IPS-15b (cell line): ENCODE results near the gene ENTPD6.
"Not testable (repeated sequence)": the region's sequence is repeated elsewhere in the genome, so short reads cannot be mapped to it uniquely, and the experiment has no call there.

Experiments used
- H3K27me3 ChIP-seq: one replicate; pipeline ENCODE4 v1.6.1; 2013; ENCODE audit warnings: low read length; ENCODE audit not compliant: control insufficient read depth, insufficient read depth
- H3K36me3 ChIP-seq: one replicate; pipeline ENCODE4 v1.6.1; 2013; ENCODE audit warnings: low read length; ENCODE audit not compliant: control insufficient read depth, insufficient read depth
- H3K4me1 ChIP-seq: one replicate; pipeline ENCODE4 v1.6.1; 2013; ENCODE audit warnings: mild to moderate bottlenecking, low read length; ENCODE audit not compliant: control insufficient read depth, insufficient read depth
- H3K4me3 ChIP-seq: one replicate; pipeline ENCODE4 v1.5.1; 2013; ENCODE audit warnings: low read depth, low read length
- H3K9ac ChIP-seq: one replicate; pipeline ENCODE4 v1.6.1; 2013; ENCODE audit warnings: low read depth, mild to moderate bottlenecking, low read length
- H3K9me3 ChIP-seq: one replicate; pipeline ENCODE4 v1.6.1; 2013; ENCODE audit warnings: mild to moderate bottlenecking, low read length; ENCODE audit not compliant: control insufficient read depth, insufficient read depth

ENTPD6 gene

GRCh38 chr20:25195014-25195961 lies at the start of gene ENTPD6:
Gene ENTPD6, plus strand, starts transcription at chr20:25195712. Its CDS starts 10,825 bp downstream, at chr20:25206537.
- H3K9me3 ChIP-seq, result no peaks in the 10 kb centered on the region
- no peaks in the 10 kb centered on the region for H3K36me3 ChIP-seq
- H3K27me3 ChIP-seq, result peaks cover 8% of the 10 kb centered on the region
- peak within 1 kb of the TSS; percentile 84 for H3K4me3 ChIP-seq
- H3K9ac ChIP-seq, result peak within 1 kb of the TSS; percentile 61
- H3K4me1 ChIP-seq, result peaks cover 5% of the 10 kb centered on the region

- H3K36me3 ChIP-seq, result no peaks in the 10 kb centered on the region
- H3K27me3 ChIP-seq, result peaks cover 24% of the 10 kb centered on the region
- no peak overlapping the region for H3K9ac ChIP-seq
- H3K4me3 ChIP-seq, result no peak overlapping the region
- no peaks in the 10 kb centered on the region for H3K9me3 ChIP-seq
- H3K4me1 ChIP-seq, result no peaks in the 10 kb centered on the region
Measured at GRCh38 chr20:25146976-25147375, 48.5 kb upstream of the ENTPD6 start.

- Histone ChIP-seq H3K27me3 (peaks cover 27% of the 10 kb centered on the region), H3K9ac (no peak overlapping the region), H3K4me1 (no peaks in the 10 kb centered on the region), H3K36me3 (no peaks in the 10 kb centered on the region), H3K4me3 (no peak overlapping the region), H3K9me3 (no peaks in the 10 kb centered on the region)
Measured at GRCh38 chr20:25147716-25148115, 47.8 kb upstream of the ENTPD6 start.

DNA sequence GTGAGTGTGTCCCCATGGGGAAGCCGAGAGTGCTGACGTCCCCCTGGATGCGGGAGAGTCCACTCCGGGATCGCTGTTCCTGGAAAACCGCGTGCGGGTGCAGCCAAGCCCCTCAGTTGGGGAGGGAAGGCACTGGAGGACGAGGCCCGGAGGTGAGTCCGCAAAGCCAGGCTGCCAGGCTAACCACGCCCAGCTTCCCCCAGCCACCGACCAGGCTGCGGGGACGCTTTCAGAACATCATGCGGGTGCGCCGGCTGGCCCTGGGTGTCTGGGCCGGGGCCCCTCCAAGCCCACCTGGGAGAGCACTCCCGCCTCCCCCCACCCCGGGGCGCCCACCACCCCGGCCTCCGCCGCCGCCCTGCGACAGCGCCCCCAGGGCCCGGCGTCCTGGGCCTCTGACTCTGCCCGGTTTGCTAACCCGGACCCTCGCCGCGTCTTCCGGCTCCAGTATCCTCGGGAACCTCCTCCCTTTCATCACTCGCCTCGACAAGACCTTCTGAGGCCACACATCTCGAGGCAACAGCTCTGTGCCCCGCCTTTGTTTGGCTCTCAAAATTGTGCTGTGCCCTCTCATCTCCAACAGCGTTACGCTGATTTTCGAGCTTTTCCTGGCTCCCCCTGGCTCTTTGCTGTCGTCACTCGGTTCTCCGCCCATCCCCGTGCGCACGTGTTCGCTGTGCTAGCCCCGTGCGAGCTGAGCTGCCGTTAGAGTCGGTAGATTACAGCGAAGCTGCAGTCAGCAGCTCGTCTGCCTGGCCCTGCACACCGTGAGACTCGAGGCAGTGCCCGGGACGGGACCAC lies 47.1 kb upstream of the ENTPD6 start:
- Histone ChIP-seq H3K4me1 (no peaks in the 10 kb centered on the region), H3K27me3 (peaks cover 27% of the 10 kb centered on the region), H3K9me3 (no peaks in the 10 kb centered on the region), H3K4me3 (peak overlapping the region; percentile 22), H3K36me3 (no peaks in the 10 kb centered on the region), H3K9ac (no peak overlapping the region)

GRCh38 chr20:25148982-25149846 lies 46.3 kb upstream of the ENTPD6 start:
- Histone ChIP-seq H3K36me3 (no peaks in the 10 kb centered on the region), H3K4me1 (no peaks in the 10 kb centered on the region), H3K4me3 (peak overlapping the region; percentile 22), H3K9ac (no peak overlapping the region), H3K9me3 (no peaks in the 10 kb centered on the region), H3K27me3 (peaks cover 27% of the 10 kb centered on the region)

DNA sequence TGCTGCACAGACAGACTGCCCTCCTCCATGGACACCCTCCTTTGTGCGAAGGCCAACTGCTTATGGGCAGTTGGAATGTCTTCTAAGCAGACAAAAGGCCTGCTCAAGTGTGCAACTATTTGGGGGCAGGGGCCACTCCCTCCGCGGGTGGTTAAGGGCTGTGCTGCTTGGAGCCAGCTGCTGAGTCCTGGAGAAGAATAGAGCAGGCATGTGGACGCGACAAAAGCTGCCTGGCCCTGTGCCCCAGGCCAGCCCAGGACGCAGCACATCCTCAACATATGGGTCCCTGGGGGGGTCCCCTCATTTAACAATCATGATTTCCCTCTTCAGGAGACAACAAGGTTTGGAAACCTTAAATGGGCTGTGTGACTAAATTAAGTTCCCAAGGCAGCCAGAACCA lies 45.5 kb upstream of the ENTPD6 start:
- no peaks in the 10 kb centered on the region for H3K36me3 ChIP-seq
- no peaks in the 10 kb centered on the region for H3K4me1 ChIP-seq
- no peaks in the 10 kb centered on the region for H3K9me3 ChIP-seq
- no peak overlapping the region for H3K4me3 ChIP-seq
- no peak overlapping the region for H3K9ac ChIP-seq
- peaks cover 27% of the 10 kb centered on the region for H3K27me3 ChIP-seq

GRCh38 chr20:25158043-25158442 lies 37.5 kb upstream of the ENTPD6 start:
- H3K4me3 ChIP-seq, result no peak overlapping the region
- H3K36me3 ChIP-seq, result no peaks in the 10 kb centered on the region
- no peak overlapping the region for H3K9ac ChIP-seq
- H3K4me1 ChIP-seq, result no peaks in the 10 kb centered on the region
- H3K27me3 ChIP-seq, result no peaks in the 10 kb centered on the region
- no peaks in the 10 kb centered on the region for H3K9me3 ChIP-seq

GRCh38 chr20:25160467-25160866 lies 35.0 kb upstream of the ENTPD6 start:
- H3K27me3 ChIP-seq, result no peaks in the 10 kb centered on the region

DNA sequence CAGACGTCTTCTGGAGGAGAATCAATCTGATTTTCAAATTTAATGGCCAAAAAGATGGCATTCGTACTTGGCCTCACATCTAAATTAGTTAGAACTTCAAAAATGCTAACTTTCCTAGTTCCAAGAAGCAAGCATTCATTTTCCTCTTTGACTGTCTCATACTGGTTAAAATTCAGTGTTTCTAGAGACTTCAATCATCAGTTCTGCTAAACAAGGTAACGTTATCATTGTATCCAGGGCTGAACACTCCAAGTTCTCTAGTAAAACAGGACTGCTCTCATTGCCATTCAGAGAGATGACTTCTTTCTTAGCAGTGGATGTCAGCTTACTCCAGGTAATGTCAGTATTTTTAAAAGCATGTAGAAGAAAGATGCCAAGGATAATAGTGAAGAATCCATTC lies 34.6 kb upstream of the ENTPD6 start:
- no peaks in the 10 kb centered on the region for H3K9me3 ChIP-seq
- H3K4me1 ChIP-seq, result no peaks in the 10 kb centered on the region
- no peak overlapping the region for H3K9ac ChIP-seq
- H3K36me3 ChIP-seq, result no peaks in the 10 kb centered on the region
- no peaks in the 10 kb centered on the region for H3K27me3 ChIP-seq
- H3K4me3 ChIP-seq, result no peak overlapping the region

More at GRCh38 chr20:25160467-25160866, 35.0 kb upstream of the ENTPD6 start:
- Histone ChIP-seq H3K36me3 (no peaks in the 10 kb centered on the region), H3K4me3 (no peak overlapping the region), H3K4me1 (no peaks in the 10 kb centered on the region), H3K9me3 (no peaks in the 10 kb centered on the region), H3K9ac (no peak overlapping the region)

GRCh38 chr20:25165128-25165527 lies 30.4 kb upstream of the ENTPD6 start:
- no peak overlapping the region for H3K4me3 ChIP-seq
- no peaks in the 10 kb centered on the region for H3K27me3 ChIP-seq
- H3K9me3 ChIP-seq, result no peaks in the 10 kb centered on the region
- H3K4me1 ChIP-seq, result no peaks in the 10 kb centered on the region
- no peak overlapping the region for H3K9ac ChIP-seq
- H3K36me3 ChIP-seq, result no peaks in the 10 kb centered on the region

- H3K9me3 ChIP-seq, H3K27me3 ChIP-seq, H3K4me3 ChIP-seq, H3K9ac ChIP-seq, H3K4me1 ChIP-seq, H3K36me3 ChIP-seq: not testable (repeated sequence)
Measured at GRCh38 chr20:25166105-25166782, 29.3 kb upstream of the ENTPD6 start.
